Gastrocnemius medialis (tissue), 4 donors: ENCODE measurements around the gene ARHGEF19.

Experiments used
- CTCF ChIP-seq, 5 experiments: fragments of 450-650 bp in 3 of 5; fragments of 200-600 bp in 2 of 5; sonication (generic) in 2 of 5; IDR thresholded peaks in 4 of 5; conservative IDR thresholded peaks in 1 of 5; 1 replicate in 4 of 5; 2 replicates in 1 of 5; pipeline ENCODE4 v1.5.1; 2016 to 2019; ENCODE audit warnings: antibody characterized with exemption in 5 of 5, mild to moderate bottlenecking in 3 of 5, moderate library complexity in 3 of 5
- POLR2A ChIP-seq, 2 donors: fragments of 450-650 bp; IDR thresholded peaks; one replicate each; pipeline ENCODE4 v1.6.1; 2017; ENCODE audit warnings: antibody characterized with exemption in 2 of 2, mild to moderate bottlenecking in 2 of 2, moderate library complexity in 2 of 2

GRCh38 chr1:16245476-16246196 lies 33.2 kb upstream of the ARHGEF19 start:
- TF ChIP-seq CTCF (IDR thresholded peaks at IDR 0.05 in 4 of 5, conservative IDR thresholded peaks at IDR 0.05 in 1 of 5) (no peak), POLR2A (IDR thresholded peaks at IDR 0.05) (no peak)
